Ishikawa (cell line): ENCODE data around the gene CLEC19A.

Source experiments
- CEBPB ChIP-seq: IDR thresholded peaks from 2 replicates; pipeline ENCODE4 v1.6.1; 2012
- CREB1 ChIP-seq: IDR thresholded peaks from 2 replicates; pipeline ENCODE4 v1.6.1; 2012; ENCODE audit warnings: low read depth
- EP300 ChIP-seq: IDR thresholded peaks from 2 replicates; pipeline ENCODE4 v1.6.1; 2012; ENCODE audit warnings: borderline replicate concordance
- NFIC ChIP-seq: IDR thresholded peaks from 2 replicates; pipeline ENCODE4 v1.6.1; 2012
- REST ChIP-seq: IDR thresholded peaks from 2 replicates; pipeline ENCODE4 v1.6.1; 2012; ENCODE audit warnings: low read depth, mild to moderate bottlenecking
- TAF1 ChIP-seq: IDR thresholded peaks from 2 replicates; pipeline ENCODE4 v1.6.1; 2012; ENCODE audit warnings: low read depth, mild to moderate bottlenecking

- TF ChIP-seq REST (no peak), NFIC (no peak), EP300 (no peak), CEBPB (no peak), CREB1 (no peak), TAF1 (no peak)
Measured at GRCh38 chr16:19301931-19302330, 16.4 kb downstream of the CLEC19A start.
